Measurements from ENCODE around the gene BAHD1.

GRCh38 chr15:40467261-40467615 is 26.5 kb downstream of the BAHD1 start:
- TF ChIP-seq CTCF (IDR thresholded peaks at IDR 0.05) (no peak), ATF3 (CRISPR knock-in tag; conservative IDR thresholded peaks at IDR 0.05) (no peak), EMX1 (CRISPR knock-in tag; IDR thresholded peaks at IDR 0.05) (no peak; the same call in 1 of the 2 replicates), ZBTB43 (CRISPR knock-in tag; IDR thresholded peaks at IDR 0.05) (no peak), E2F5 (CRISPR knock-in tag; IDR thresholded peaks at IDR 0.05) (no peak), AFF4 (CRISPR knock-in tag; IDR thresholded peaks at IDR 0.05; ENCODE audit: borderline replicate concordance) (no peak)

Data from WTC11 (cell line).